Activated T-helper 2 cell treated with anti-CD3 and anti-CD28 coated beads, Interferon-gamma antibody, Interleukin-2, Interleukin-4, amounts not matched to agents 10 μg/mL and 5 μg/mL and 100 μg/mL, durations not matched to agents 14 hours and 24 hours and 36 hours (primary cell): ENCODE data around the gene CHST8. TPM values are rescaled to one million over a fixed set of nuclear protein-coding genes. Genes with fewer than 3 reads are reported as not detected.

Experiments
- DNase-seq: peaks from one replicate; pipeline ENCODE4 v3.0.0; 2021; ENCODE audit warnings: low spot score
- H3K27ac Mint-ChIP-seq: one replicate; pipeline ENCODE4 v1.8.0; 2021; ENCODE audit warnings: mixed read lengths
- H3K27me3 Mint-ChIP-seq: one replicate; pipeline ENCODE4 v1.8.0; 2021; ENCODE audit warnings: low read depth, mixed read lengths
- H3K36me3 Mint-ChIP-seq: one replicate; pipeline ENCODE4 v1.8.0; 2021; ENCODE audit warnings: low read depth, mixed read lengths
- H3K4me1 Mint-ChIP-seq: one replicate; pipeline ENCODE4 v1.8.0; 2021; ENCODE audit warnings: low read depth, mixed read lengths
- H3K4me3 Mint-ChIP-seq: one replicate; pipeline ENCODE4 v1.8.0; 2021; ENCODE audit warnings: low read depth, mild to moderate bottlenecking, moderate library complexity, mixed read lengths
- H3K9me3 Mint-ChIP-seq: one replicate; pipeline ENCODE4 v1.8.0; 2021; ENCODE audit warnings: mixed read lengths
- intact Hi-C: fragments of 100-400 bp; cut with micrococcal nuclease; formaldehyde crosslinking; loops from one replicate; pipeline ENCODE4 v1.15.1; 2023
- total RNA-seq: library from RNA; stranded (reverse); gene quantifications from 2 replicates; pipeline ENCODE4 v1.2.3, GENCODE V29; 2022

The CHST8 gene
- total RNA-seq, 1 donor from 2014 or later: not detected

DNA sequence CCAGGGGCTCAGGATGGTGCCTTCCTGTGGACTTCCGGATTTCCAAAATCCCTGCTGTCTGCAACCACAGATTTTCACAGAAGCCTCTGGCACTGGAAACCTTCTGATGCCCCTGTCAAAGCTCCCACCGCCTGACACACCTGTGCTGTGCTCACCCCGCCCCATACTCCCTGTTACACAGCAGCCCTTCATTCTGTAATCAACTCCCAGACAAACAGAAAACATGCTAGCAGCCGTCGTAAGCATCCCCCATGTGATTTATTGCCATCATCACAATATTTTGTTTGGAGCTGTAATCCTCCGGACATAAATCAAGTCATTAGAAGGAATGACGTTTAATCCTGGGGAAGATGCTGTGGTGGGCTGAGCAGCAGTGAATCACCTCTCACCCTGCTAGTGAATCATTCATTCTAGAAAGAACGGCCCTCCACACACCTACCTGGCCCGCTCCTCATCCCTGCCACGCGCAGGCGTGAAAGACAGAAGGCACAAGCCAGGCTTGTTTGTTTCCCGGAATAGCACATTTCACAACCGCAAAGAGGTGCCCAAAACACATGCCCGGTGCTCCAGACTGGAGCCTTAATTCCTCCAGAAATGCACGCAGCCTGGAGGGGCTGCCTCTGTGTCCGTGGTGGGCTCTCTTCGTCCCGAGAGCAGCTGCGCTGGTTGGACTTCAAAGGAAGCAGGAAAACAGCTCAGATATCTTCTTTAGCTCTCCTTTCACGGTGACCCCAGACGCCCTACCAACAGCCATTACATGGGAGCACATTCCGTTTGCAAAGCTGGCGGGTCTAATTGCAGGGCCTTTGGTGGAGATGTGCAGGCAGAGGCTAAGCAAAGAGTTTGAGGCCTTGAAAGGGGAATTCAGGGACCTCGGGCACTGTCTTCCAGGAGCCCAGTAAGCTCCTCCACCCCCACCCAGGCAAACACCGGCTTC, 133.6 kb downstream of the CHST8 start:
- Mint-ChIP-seq H3K4me3 (no peak overlapping the region), H3K4me1 (no peaks in the 10 kb centered on the region)

DNA sequence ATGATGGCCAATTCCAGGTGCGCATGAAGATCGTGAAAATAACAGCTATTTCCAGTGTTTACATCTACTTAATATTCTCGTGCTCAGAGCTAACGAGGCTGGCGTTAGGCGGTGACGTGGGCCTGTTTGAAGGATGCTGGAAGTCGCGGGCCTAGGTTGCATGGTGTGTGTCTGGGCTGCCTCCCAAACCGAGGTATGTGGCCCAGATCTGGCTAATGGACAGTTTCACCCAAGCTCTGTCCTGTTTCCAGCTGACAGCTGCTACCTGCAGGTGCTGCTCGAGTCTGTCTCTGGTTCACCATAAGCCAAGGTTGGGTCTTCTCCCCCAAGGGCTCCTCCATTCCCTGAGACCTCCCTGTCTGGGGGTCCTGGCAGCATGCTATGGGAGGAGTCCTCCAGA, 134.4 kb downstream of the CHST8 start:
- no peak overlapping the region for H3K27ac Mint-ChIP-seq
- H3K9me3 Mint-ChIP-seq: no peaks in the 10 kb centered on the region
- no peak for DNase-seq
- no peaks in the 10 kb centered on the region for H3K27me3 Mint-ChIP-seq
- H3K4me3 Mint-ChIP-seq: no peak overlapping the region
- H3K4me1 Mint-ChIP-seq: no peaks in the 10 kb centered on the region
- intact Hi-C loops: no loop called here
- no peaks in the 10 kb centered on the region for H3K36me3 Mint-ChIP-seq

More for the DNA sequence above, 133.6 kb downstream of the CHST8 start:
- H3K27me3 Mint-ChIP-seq: no peaks in the 10 kb centered on the region
- H3K27ac Mint-ChIP-seq: no peak overlapping the region
- DNase-seq: no peak
- no peaks in the 10 kb centered on the region for H3K36me3 Mint-ChIP-seq
- H3K9me3 Mint-ChIP-seq: no peaks in the 10 kb centered on the region
- intact Hi-C loops: no loop called here

DNA sequence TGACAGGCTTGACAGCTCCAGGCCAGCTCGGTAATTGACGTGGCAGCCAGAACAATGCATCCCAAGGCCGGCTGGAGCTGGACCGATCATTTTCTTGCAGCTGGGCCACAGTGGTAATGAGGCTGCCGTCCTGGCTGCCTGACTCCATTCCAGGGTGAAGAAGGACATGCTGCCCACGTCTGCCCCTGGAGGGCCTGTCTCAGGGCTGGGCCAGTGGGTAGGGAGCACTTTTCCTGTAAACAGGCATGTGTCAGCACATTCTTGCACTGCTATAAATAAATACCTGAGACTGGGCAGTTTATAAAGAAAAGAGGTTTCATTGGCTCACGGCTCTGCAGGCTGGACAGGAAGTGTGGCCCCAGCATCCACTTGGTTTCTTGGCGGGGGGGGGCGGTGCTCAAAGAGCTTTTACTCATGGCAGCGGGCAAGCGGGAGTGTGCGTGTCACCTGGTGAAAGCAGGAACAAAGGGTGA, 136.8 kb downstream of the CHST8 start:
- H3K27ac Mint-ChIP-seq: no peak overlapping the region
- intact Hi-C loops: no loop called here
- H3K36me3 Mint-ChIP-seq: no peaks in the 10 kb centered on the region
- no peak overlapping the region for H3K4me3 Mint-ChIP-seq
- no peaks in the 10 kb centered on the region for H3K9me3 Mint-ChIP-seq
- DNase-seq: no peak
- H3K4me1 Mint-ChIP-seq: no peaks in the 10 kb centered on the region
- no peaks in the 10 kb centered on the region for H3K27me3 Mint-ChIP-seq

DNA sequence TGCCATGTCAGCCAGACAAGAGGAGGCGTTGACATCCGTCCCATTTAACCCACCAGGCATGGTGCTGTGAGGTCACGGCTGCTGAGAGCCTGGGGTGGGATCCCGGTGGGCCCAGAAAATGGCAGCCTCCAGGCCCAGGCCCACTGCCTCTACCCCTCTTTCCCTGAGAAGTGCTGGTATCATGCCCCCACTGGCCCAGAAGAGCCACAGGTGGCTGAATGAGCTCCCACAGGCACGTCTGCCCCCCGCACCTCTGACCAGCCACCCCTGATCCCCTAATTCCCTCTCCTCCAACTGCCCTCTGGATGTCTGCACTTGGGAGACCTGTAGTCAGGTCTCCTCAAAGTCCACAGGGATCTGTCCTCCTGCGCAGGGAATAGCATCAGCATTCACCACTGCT, 137.6 kb downstream of the CHST8 start:
- DNase-seq: no peak
- Mint-ChIP-seq H3K4me1 (no peaks in the 10 kb centered on the region), H3K4me3 (no peak overlapping the region), H3K27ac (no peak overlapping the region), H3K36me3 (no peaks in the 10 kb centered on the region), H3K27me3 (no peaks in the 10 kb centered on the region), H3K9me3 (no peaks in the 10 kb centered on the region)
- intact Hi-C loops: no loop called here

DNA sequence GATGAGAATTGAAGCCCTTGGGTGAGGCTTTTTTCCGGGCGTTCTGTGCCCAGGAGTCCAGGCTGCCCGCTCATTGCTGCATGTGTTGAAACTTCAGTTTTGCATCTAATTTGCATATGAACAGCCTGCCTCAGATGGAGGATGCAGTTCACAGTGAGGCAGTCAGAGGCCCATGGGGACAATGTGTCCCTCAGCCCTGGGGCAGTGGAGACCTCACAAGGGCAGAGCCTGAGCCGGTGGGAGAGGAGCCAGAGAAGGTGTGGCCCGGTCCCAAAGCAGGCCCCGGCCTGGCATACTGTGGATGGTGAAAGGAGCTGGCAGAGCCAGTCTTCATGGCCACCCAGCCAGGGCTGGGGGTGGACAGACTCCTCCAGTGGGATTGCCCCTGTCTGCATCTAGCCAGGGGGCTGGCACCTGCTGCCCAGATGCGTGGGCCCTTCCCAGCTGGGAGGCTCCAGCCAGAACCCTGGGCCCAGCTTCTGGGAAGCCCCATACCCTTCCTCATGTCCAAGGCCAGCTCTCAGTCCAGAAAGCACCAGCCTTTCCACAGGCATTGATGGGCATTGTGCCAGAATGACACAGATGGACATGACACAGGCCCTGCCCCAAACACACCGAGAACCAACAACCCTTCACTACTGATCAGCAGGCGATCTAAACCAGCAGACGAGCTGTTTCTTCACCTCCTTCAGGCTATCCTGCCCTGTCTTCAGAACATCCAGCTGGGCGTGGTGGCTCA, 142.0 kb downstream of the CHST8 start:
- Mint-ChIP-seq H3K27ac (no peak overlapping the region), H3K9me3 (no peaks in the 10 kb centered on the region), H3K4me1 (no peaks in the 10 kb centered on the region), H3K4me3 (no peak overlapping the region), H3K36me3 (no peaks in the 10 kb centered on the region), H3K27me3 (no peaks in the 10 kb centered on the region)
- intact Hi-C loops: no loop called here
- no peak for DNase-seq

DNA sequence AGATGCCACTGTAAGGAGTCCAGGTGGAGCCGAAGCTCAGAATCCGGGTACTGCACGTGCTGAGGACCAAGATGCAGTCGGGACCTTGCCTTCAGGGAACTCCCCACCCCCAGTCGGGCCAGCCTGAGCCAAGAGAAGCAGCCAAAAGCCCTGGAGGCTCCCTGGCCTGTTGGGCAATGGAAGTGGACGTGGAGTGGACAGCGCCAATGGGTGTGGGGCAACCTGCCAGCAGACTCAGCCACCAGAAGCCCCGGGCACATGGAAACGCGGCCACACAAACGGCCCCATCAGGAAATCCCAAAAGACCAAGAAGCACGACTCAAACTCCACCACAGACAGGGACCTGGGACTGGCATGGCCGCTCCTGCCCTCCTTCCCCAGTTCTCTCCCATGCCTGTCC, 144.9 kb downstream of the CHST8 start:
- no peaks in the 10 kb centered on the region for H3K9me3 Mint-ChIP-seq
- no peak for DNase-seq
- H3K27ac Mint-ChIP-seq: no peak overlapping the region
- no peaks in the 10 kb centered on the region for H3K27me3 Mint-ChIP-seq
- intact Hi-C loops: no loop called here
- H3K36me3 Mint-ChIP-seq: no peaks in the 10 kb centered on the region
- H3K4me1 Mint-ChIP-seq: no peaks in the 10 kb centered on the region
- H3K4me3 Mint-ChIP-seq: no peak overlapping the region

DNA sequence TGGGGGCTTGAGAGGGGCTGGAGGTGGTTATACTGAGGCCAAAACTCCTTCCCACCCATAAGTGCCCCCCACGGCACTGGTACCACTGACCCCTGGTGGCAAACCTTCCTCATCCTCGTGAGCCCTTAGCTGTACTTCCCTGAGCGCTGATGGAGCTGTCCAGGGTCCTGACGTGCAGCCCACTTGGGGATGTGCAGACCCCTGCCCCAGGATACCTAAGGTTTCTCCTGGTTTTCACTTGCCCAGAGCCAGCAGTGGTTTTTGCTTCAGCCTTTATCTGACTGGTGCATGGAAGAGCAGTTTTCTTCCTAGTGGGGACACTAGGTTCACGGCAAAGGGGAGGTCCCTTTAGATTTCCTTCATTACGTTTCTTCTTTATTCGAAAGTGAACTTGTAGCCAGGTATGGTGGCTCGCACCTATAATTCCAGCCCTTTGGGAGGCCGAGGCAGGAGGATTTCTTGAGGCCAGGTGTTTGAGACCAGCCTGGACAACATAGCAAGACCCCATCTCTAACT, 146.2 kb downstream of the CHST8 start:
- H3K4me1 Mint-ChIP-seq: no peaks in the 10 kb centered on the region
- no peak overlapping the region for H3K27ac Mint-ChIP-seq
- DNase-seq: no peak
- no peak overlapping the region for H3K4me3 Mint-ChIP-seq
- intact Hi-C loops: no loop called here
- no peaks in the 10 kb centered on the region for H3K27me3 Mint-ChIP-seq
- no peaks in the 10 kb centered on the region for H3K9me3 Mint-ChIP-seq
- no peaks in the 10 kb centered on the region for H3K36me3 Mint-ChIP-seq

DNA sequence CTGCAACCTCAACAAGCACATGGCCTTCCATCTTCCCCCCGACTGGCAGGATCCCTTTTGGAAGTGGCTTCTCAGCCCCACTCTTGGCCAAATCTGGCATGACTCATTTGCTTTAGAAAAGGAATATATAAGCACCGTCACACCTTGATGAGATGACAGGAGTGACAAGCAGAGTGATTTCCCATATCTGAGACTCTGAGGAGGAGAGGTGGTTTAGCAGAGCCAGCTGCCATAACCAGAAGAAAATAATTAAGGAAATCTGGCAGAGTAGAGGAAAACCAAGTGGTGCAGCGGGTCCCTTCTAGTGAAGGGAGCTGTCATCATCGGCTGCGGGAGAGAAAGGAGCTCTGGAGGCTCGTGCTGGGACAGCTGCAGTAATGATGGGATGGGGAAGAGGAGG, 147.5 kb downstream of the CHST8 start:
- Mint-ChIP-seq H3K27me3 (no peaks in the 10 kb centered on the region), H3K4me1 (no peaks in the 10 kb centered on the region), H3K36me3 (no peaks in the 10 kb centered on the region), H3K27ac (no peak overlapping the region), H3K4me3 (no peak overlapping the region), H3K9me3 (no peaks in the 10 kb centered on the region)
- no peak for DNase-seq
- intact Hi-C loops: no loop called here

DNA sequence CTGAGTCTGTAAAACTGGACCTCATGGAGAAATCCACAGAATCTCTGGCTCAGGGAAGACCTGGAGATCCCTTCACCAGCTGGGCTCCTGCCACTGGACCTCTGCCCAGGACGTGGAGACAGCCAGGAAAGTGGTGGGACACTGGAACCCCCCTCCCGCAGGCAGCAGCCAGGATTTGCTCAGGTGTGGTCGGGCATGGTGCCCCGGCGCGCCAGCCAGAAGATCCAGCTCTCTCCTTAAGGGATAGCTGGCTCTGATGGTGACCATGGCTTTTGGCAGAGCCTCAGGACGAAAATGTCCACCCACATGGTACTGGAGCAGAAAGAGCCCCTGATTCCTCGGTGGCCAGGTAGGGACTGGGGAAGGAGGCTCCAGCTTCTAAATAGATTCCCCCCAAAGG, 148.4 kb downstream of the CHST8 start:
- Mint-ChIP-seq H3K4me1 (no peaks in the 10 kb centered on the region), H3K9me3 (no peaks in the 10 kb centered on the region), H3K27me3 (no peaks in the 10 kb centered on the region), H3K27ac (no peak overlapping the region), H3K4me3 (no peak overlapping the region), H3K36me3 (no peaks in the 10 kb centered on the region)
- no peak for DNase-seq
- intact Hi-C loops: loop anchor here (5.0 kb wide), 1 partner anchor 353 kb away; no protein-coding TSS in a partner anchor

DNA sequence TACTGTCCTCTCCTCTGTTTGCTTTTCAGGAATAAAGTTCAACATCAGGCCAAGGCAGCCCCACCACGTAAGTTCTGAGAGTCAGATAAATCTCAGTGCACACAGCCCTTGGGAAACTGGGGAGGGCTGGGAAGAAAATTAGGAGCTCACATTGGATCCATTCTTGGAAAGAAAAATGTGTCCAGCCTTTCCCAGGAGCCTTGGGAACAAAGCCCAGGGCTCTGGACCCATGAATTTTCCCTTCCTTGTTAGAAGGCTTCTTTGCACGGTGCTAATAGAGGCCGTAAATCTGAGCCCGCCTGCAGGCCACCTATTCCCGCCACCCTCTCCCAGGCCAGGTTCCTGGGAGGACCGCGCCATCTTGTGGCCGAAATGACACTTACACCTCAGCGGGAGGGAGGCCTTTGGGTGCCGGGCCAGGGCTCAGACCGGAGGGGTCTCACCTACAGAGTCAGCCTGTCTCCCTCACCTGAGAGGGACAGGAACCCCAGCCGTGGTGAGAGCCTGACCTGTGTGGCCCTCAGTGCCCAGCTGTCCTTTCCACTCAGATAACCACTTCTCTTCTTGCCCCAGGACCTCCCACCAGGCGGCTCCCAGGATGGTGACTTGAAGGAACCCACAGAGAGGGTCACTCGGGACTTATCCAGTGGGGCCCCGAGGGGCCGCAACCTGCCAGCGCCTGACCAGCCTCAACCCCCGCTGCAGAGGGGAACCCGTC, 149.8 kb downstream of the CHST8 start:
- Mint-ChIP-seq H3K4me1 (no peaks in the 10 kb centered on the region), H3K9me3 (no peaks in the 10 kb centered on the region), H3K27ac (no peak overlapping the region), H3K4me3 (no peak overlapping the region), H3K36me3 (no peaks in the 10 kb centered on the region), H3K27me3 (no peaks in the 10 kb centered on the region)
- intact Hi-C loops: loop anchor here (1.0 to 5.0 kb wide), 2 partner anchors 341 to 354 kb away; no protein-coding TSS in a partner anchor
- peak; percentile 53 for DNase-seq

DNA sequence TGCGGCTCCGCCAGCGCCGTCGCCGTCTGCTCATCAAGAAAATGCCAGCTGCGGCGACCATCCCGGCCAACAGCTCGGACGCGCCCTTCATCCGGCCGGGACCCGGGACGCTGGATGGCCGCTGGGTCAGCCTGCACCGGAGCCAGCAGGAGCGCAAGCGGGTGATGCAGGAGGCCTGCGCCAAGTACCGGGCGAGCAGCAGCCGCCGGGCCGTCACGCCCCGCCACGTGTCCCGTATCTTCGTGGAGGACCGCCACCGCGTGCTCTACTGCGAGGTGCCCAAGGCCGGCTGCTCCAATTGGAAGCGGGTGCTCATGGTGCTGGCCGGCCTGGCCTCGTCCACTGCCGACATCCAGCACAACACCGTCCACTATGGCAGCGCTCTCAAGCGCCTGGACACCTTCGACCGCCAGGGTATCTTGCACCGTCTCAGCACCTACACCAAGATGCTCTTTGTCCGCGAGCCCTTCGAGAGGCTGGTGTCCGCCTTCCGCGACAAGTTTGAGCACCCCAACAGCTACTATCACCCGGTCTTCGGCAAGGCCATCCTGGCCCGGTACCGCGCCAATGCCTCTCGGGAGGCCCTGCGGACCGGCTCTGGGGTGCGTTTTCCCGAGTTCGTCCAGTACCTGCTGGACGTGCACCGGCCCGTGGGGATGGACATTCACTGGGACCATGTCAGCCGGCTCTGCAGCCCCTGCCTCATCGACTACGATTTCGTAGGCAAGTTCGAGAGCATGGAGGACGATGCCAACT, 150.5 kb downstream of the CHST8 start:
- Mint-ChIP-seq H3K27ac (no peak overlapping the region), H3K9me3 (no peaks in the 10 kb centered on the region), H3K36me3 (no peaks in the 10 kb centered on the region), H3K4me3 (no peak overlapping the region), H3K27me3 (no peaks in the 10 kb centered on the region), H3K4me1 (no peaks in the 10 kb centered on the region)
- DNase-seq: no peak
- intact Hi-C loops: loop anchor here (5.0 kb wide), 1 partner anchor 355 kb away; no protein-coding TSS in a partner anchor

DNA sequence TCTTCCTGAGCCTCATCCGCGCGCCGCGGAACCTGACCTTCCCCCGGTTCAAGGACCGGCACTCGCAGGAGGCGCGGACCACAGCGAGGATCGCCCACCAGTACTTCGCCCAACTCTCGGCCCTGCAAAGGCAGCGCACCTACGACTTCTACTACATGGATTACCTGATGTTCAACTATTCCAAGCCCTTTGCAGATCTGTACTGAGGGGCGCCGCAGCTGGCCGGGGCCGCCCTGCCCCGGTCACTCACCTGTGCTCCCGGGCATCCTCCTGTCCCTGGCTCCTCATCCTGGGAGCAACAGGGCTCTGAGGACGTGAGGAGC, 151.1 kb downstream of the CHST8 start:
- intact Hi-C loops: loop anchor here (5.0 kb wide), 1 partner anchor 356 kb away; no protein-coding TSS in a partner anchor
- H3K27ac Mint-ChIP-seq: no peak overlapping the region
- no peaks in the 10 kb centered on the region for H3K9me3 Mint-ChIP-seq
- no peak overlapping the region for H3K4me3 Mint-ChIP-seq
- no peaks in the 10 kb centered on the region for H3K4me1 Mint-ChIP-seq
- no peaks in the 10 kb centered on the region for H3K36me3 Mint-ChIP-seq
- H3K27me3 Mint-ChIP-seq: no peaks in the 10 kb centered on the region
- no peak for DNase-seq
